Stimulated activated CD8-positive, alpha-beta memory T cell treated with anti-CD3 and anti-CD28 coated beads, Interleukin-15, amount 100 ng/mL, for 4 hours (primary cell): ENCODE measurements around the gene FYCO1.
"Not testable (repeated sequence)": the region's sequence is repeated elsewhere in the genome, so short reads cannot be mapped to it uniquely, and the experiment has no call there.

ENCODE experiments used
- DNase-seq, 2 donors: peaks; one replicate each; pipeline ENCODE4 v3.0.0-alpha.2; 2020; ENCODE audit warnings: low read depth in 2 of 2

FYCO1 gene

DNA sequence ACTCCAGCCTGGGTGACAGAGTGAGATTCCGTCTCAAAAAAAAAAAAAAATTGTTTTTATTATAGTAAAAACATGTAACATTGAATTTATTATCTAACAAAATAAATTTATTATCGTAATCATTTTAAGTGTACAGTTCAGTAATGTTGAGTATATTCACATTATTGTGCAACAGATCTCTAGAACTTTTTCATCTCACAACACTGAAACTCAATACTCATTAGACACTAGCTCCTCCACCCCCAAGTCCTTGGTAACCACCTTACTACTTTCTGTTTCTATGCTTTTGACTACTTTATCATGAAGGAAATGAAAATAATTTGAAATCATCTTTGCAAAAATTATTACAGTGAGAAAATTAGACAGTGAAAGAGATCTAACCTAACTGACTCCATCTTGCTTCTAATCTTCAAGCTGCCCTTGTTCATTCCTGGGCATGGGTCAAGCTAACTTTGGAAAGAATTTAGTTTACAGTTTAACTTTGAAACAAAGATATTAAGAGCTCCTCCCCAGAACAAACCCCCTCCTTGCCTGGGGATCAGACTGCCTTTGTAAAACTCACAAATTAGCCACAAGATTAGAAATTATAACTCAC lies 15.0 kb upstream of the FYCO1 start:
- DNase-seq: no peak

DNA sequence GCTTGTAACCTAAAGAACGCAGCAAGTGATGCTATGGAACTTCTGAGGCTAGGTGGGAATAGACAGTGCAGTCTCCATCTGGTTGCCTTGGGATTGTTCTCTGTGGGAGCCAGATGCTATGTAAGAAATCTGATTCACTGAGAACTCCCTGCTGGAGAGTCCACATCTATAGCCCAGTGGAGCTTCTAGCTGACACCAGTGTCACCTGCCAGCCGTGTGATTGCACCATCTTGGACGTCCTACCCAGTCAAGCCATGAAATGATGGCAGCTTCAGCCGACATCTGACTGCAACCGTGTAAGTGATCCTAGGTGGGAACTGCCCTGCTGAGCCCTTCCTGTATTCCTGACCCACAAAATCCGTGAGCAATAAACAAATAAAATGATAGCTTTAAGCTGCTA lies 12.4 kb upstream of the FYCO1 start:
- DNase-seq: no peak

DNA sequence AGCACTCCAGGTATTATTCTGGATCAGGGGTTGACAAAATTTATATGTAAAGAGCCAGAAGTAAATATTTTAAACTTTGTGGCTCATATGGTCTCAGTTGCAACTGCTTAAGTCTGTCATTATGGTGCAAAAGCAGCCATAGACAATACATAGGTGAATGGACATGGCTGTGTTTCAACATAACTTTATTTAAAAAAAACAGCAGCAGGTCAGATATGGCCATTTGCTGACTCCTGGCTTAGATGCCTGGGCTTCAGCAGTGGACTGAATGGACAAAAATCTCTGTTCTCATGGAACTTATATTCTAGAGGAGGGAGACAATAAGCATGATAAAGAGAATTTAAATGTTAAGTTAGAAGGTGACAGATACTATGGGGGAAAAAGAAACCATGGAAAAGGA lies 11.7 kb upstream of the FYCO1 start:
- DNase-seq: no peak

DNA sequence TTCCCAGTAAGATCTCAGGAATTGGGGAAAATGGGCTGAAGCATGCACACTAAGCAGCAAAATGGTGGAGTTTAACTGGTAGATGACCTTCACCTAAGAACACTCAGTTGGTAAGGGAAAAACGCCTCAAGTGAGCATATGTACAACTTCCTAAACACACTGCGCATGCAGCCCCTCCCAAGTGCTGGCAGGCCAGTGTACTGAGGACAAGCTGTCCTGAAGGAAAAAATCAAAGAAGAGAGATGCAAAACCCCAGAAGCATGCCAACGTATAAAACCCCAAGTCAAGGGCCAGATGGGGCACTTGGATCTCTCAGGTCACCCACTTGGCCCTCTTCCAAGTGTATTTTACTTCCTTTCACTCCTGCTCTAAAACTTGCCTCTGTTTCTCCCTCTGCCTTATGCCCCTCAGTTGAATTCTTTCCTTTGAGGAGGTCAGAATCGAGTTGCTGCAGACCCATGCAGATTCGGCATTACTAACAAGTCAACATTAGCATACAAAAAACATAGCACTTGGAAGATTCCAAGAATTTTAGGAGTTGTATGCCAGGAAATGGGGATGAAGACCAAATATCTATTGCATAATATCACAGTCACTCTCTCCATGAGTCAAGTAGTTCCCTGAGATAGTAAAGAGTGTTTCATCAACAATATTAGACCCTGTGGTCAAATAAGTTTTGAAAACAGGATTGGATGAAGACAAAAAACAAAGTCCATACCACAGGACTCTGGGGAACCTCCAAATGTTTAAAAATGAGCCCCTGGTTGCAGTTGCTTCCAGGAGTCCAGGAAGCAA lies 10.8 kb upstream of the FYCO1 start:
- no peak for DNase-seq

DNA sequence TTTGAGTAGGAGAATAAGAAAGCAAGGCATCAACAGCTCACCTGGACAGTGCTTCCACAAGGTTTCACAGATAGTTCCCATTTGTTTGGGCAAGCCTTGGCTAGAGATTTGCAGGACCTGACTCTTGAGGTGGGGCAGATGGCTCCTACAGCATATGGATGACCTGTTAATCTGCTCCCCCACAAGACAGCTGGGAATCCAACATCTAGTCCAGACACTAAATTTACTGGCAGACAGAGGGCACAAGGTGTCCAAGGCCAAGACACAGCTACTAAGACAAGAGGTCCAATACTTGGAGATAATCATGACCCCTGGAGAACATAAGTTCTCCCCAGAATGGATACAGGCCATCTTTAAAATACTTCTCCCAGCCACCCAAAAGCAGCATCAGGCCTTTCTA lies 8.1 kb upstream of the FYCO1 start:
- not testable (repeated sequence) for DNase-seq

DNA sequence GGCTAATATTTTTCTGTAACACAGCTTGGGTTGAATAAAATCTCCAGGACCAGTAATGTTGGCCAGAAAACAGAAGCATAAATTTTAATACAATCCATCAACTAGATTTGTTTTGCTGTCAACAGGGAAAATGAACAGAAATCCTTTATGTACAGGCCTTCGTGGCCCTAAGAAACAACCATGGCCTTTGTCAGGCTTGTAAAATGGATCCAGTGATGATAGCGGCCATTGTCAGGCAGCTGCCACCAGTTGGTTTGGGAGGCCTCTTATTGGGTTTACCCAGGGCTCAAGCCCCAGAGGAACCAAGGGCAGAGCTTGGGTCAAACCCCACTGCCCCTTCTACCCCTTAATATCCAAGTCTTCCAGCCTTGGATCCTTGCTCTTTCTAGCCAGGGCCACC lies 5.6 kb upstream of the FYCO1 start:
- no peak for DNase-seq

DNA sequence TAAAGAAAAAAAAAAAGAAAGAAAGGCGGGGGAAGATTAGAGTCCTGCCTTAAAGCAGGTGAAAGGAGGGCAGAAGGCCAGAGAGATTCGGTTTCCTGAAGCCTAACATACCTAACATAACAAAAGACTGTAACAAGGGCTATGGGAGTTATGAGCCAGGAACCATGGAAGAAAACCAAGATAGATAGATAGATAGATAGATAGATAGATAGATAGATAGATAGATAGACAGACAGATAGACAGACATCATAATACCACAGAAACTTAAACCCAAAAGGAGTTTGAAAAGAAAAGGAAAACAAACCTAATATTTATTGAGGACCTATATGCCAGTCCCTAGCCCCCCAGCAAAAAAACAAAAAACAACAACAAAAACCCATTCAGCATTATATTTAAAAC lies 2.3 kb upstream of the FYCO1 start:
- no peak for DNase-seq

DNA sequence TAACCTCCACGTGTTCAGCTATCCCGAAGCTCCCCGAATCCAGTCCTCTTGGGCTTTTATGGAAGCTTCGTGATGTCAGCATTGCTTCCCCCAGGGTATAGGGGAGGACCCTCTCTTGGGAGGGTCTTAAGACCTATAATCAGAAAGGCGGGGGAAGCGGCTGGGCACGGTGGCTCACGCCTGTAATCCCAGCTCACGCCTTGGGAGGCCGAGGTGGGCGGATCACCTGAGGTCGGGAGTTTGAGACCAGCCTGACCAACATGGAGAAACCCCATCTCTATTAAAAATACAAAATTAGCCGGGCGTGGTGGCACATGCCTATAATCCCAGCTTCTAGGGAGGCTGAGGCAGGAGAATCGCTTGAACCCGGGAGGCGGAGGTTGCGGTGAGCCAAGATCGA lies 1.9 kb upstream of the FYCO1 start:
- DNase-seq: not testable (repeated sequence)

DNA sequence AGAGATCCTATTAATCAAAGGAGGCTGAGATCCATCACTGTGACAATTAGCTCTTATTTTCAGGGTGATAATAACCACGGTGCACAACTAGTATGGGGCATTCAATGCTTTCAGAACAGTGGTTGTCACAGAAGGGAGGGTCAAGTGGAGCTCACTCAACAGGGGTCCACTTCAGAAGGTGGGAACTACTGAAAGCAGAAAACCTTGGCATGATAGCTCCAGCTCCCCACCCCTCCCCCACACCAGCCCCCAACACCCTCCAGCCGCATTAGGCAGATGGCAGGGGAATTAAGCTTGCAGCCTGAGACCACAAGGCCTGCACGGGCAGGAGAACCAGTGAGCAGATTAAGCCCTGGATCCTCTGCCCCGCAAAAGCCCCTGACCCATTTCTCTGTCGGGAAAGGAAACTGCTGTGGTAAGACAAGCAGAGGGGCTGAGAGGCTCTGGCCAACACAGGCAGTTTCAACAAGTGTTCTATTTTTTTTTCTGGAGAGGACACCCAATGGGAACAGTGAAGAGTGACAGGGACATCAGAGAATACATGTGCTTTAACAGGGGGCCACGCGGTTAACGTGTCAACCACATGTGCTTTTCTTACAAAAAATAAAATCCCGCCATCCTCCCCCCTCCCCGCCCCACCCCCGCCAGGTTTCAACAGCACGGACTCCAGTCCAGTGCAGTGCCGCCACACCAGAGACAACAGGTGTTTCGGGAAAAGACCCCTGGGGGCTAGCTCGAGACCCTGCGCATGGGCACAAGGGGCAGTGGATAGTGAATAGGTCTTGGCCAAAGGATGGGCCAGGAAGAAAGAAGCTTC lies 997 bp downstream of the FYCO1 start:
- peak; percentile 36 to 48 for DNase-seq

DNA sequence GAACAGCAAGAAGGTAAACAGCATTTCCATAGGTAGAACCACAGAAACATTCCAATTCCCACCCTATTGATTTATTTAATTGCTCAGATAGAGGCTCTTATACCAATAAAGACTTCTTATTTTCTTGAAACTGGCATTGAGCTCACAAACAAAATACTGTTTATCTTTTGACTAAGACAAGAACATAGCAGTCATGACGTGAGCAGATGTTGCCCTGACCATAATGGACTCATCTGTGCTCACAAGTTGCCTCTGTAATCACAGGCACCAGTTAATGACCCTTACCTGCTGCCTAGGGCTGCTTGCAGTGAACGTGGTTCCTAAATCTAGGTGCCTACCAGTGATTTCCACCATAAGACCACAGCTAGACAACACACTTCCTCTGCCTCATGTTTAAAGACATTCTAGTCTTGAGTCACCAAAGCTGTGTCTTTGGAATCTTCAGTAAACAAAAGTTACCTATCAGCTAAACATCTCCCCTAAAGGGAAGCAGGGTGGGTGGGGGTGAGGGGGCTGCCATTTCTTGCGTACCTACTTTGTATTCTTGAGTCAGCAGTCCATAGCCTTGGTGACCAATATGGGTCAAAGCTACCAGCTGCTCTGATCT lies 2.1 kb downstream of the FYCO1 start:
- DNase-seq: peak in 1 of 2 donors; percentile 26

DNA sequence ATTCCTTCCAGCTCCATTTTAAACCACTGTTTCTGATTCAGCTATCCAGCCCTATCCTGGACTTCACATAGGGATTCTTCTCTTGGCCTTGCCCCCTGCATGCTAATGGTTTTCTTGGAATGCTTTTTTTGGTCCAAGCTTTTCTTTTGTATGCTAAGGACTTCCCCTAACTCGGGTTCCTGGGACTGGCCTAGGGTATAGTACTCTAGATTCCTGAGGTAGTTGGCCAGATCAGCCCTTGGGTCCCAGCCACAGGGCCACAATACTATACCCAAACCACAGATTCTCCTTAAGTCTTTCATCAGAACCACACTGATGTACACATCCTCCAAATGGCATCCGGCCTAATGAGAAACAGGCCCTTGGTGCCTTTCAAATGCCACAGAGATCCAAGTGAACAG lies 2.8 kb downstream of the FYCO1 start:
- DNase-seq: no peak

DNA sequence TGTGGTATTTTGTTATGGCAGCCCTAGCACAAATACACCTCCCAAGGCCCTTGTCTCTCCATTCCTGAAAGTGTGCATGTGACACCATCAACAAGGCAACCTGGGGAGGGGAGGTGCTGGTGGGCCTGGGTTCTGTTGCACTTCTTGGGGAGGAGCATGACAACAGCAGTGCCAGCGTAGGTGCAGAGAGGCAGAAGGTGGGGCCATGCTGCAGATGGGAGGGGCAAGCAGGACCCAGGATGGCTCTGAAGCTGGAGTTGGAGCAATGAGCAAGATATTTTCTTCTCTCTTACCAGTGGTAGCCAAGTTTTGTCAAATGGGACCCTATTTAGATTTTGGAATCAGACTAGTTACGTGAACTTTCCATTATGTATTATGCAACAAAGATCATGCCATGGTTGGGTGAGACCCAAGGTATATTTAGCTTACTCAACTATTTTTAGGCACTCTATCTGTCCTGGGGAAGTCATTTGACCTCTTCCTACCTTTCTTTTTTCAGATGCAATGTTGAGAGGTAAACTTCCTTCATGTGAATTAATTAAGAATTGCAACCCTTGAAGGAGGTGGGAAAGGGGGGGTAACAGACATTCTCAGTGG lies 3.4 kb downstream of the FYCO1 start:
- DNase-seq: no peak

DNA sequence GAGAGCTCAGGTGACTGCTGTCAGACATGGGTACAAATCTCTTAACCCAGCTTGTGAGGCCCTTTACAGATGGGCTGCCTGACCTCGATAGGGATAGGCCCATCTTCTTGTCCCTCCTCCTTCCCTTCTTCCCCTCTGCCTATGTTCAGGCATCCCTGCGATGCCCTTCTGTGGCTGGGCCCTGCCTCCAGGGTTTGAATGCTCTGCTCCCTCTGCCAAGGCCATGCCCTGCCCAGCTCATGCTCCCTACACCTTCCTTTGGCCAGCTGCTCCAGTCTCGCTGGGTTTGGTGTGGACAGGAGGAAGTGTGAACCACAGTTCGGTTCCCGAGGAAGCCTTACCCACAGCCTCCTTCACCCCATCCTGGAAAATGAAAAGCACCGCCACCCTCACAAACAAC lies 4.3 kb downstream of the FYCO1 start:
- no peak for DNase-seq

DNA sequence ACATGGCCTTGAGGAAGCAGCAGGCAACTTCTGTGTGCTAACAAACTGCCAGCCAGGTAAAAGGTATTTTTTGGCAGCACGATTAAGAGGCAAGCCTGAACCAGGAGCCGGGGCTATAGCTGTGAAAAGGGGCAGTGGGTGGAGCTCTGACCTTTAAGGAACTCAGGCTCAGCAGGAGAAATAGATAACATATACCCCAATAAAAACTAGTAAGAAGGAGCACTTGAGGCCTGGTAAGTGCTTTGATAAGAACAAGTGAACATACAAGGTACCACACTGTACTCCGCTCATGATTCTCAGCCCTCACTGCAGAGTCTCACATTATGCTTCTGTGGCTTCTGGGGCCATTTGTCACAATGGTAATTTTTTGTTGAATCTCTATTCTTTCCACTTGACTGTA lies 5.4 kb downstream of the FYCO1 start:
- DNase-seq: no peak

DNA sequence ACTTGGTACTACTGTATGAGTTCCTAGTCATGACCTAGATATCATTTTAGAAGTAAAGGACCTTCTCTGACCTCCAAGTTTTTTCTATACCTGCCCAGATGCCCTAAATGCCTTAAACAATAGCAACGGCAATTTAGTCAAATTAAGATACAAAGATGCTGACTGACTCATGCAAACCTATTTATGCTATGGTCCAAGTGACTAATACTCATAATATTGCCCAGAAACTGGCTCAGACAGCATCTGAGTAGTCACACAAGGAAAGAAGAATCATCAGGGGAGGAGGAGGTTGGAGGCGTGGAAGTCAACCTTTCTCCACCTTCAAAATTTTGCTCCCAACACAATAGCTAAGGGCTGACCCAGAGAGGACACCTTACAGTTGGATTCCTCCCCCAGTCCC lies 6.8 kb downstream of the FYCO1 start:
- DNase-seq: no peak

DNA sequence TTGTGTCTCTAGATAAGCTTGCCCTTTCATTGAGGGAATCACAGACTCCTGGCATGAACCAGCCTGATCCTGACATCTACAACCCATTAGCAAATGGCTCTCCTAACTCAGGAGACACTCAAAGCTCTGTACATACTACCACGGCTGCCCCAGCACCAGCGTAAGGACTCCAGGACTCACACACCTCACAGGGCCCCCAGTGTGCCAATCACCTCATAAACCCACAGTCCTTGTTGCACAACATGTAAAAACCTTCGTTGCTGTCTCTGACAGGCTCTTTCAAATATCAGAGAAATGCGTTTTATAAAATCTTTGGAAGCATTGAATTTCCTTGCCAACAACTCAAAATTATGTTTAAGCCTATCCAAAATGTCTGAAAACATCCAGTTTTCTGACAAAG lies 7.3 kb downstream of the FYCO1 start:
- no peak for DNase-seq

DNA sequence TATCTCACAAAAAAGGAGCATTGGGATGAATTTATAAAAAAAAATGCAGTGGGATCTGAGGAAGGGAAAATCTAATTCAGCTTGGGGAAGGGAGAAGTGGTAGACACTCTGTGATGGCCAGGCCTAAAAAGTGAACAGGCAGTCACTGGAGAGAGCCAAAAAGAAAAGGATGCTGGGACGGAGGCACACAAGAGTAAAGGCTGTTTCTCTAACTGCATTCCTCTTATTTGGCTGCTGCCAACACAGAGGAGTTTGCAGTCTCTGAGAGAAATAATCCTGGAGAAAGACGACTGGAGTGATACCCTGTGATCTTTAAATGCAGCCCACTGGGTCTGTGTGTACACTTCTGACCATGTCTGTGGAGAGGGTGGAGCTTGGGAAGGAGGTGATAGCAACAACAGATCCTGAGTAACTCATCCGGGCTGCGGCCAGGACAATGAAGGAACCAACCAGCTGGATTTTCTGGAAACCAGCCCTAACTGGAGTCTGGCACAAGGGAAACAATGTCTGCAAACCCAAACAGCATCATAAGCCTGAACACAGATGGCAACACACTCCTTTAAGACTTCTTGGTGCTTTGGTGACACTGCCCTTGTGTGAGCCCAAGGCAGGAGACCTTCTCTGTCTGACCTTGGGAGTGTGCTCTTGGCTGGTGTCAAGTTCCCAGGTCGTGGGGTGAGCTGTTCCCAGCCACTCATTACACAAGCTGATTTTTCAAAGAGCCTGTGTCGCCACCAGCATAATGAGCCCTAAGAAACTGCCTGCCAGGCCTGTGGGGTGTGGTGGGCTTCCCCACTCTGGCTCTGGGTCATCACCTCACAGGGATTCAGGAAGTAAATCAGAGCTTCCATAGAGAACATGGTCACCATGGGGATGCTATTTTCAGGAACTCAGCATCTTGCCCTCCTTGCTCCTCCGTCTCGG lies 8.0 kb downstream of the FYCO1 start:
- DNase-seq: no peak

DNA sequence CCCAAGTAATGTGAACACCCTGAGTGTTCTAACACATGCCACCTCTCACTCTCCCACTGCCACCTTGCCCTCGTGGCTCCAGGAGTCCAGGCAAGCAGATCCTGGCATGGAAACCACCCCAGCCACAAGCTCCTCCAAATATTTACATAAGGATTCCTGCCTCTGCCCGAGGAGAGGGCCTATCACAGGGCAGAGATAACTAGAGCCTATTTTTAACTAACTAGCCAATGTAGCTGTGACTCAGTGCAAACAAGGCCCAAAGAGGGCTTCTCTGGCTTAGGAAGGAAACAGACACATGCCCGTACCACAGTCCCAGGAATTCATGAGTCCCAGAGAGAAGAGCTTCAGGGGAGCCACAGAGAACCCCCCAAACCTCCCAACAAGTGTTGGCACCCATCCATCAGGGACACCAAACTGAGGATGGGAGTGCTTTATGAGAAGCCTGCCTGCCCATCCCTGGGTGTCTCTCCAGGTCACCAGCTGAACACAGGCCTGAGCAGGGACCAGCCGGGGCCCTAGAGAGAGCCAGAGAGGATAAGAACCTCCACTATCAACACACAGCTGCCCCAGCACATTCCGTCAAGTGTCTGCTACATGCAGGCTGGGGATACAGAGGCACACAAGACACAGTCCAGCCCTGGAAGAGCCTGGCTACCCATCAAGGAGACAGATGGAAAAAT lies 9.2 kb downstream of the FYCO1 start:
- no peak for DNase-seq

DNA sequence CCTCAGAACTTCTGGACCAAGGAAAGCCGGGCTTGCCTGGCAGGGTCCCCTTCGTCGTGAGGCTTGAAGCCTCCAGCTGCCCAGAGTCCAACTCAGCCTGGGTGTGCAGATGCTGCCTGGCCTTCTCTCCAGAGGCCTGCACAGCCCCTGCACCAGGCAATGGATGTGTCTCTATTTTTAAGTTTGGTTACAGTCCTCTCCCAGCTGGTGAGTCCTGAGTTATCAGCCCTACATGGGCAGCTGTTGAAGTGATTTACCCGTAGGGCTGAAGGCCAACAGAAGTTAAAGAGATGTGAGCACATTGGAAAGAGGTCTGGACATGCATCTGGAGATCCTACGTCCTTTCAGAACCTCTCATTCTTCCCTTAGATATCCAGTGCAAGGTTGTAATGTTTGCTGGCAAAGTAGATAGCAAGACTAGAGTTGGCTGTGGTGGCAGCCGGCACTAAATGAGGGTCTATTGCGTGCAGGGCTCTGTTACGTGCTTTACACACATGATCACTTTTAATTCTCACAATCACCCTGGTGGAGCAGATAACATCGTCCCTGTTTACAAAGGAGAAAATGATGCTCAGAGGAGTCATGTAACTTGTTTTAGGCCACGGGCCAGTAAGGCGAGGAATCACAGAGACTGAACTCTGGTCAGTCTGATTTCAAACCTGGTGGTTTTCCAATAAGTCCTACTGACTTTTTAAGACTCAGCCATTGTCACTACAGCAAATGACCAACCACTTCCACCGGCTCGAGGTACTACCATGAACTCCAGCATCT lies 9.9 kb downstream of the FYCO1 start:
- DNase-seq: no peak
